Epithelial cell of proximal tubule (primary cell): ENCODE results near the gene SLC35B2. TPM values are rescaled to one million over a fixed set of nuclear protein-coding genes. Genes with fewer than 3 reads are reported as not detected.

Source experiments
- DNase-seq: peaks from one replicate; pipeline ENCODE4 v3.0.0-alpha.2; 2011; ENCODE audit warnings: low read depth
- H3K4me3 ChIP-seq: 2 replicates; pipeline ENCODE4 v1.5.1; 2011; ENCODE audit warnings: low read depth, mild to moderate bottlenecking, low read length
- CTCF ChIP-seq: conservative IDR thresholded peaks from 2 replicates; pipeline ENCODE4 v1.5.1; 2012; ENCODE audit warnings: low read depth, mild to moderate bottlenecking, low read length
- total RNA-seq: library from RNA; depleted of rRNA; stranded (reverse); fragments of >200 nt; gene quantifications from 2 replicates; pipeline ENCODE4 v1.2.3, GENCODE V29; 2015

SLC35B2 gene
- total RNA-seq, 1 donor from 2014 or later = 70.9 TPM

GRCh38 chr6:44262467-44263353 is 5.4 kb upstream of the SLC35B2 start:
- TF ChIP-seq CTCF = no peak
- H3K4me3 ChIP-seq = peak overlapping the region; percentile 93
- no peak for DNase-seq

GRCh38 chr6:44261581-44261980 is 4.3 kb upstream of the SLC35B2 start:
- no peak overlapping the region for H3K4me3 ChIP-seq
- DNase-seq = no peak
- TF ChIP-seq CTCF = no peak

- TF ChIP-seq CTCF = no peak
- no peak overlapping the region for H3K4me3 ChIP-seq
- DNase-seq = no peak
Observed at GRCh38 chr6:44260451-44261297, 3.3 kb upstream of the SLC35B2 start.

- DNase-seq = no peak
- no peak overlapping the region for H3K4me3 ChIP-seq
- TF ChIP-seq CTCF = no peak
Observed at GRCh38 chr6:44260011-44260410, 2.7 kb upstream of the SLC35B2 start.

GRCh38 chr6:44258921-44259320 is 1.6 kb upstream of the SLC35B2 start:
- no peak overlapping the region for H3K4me3 ChIP-seq
- TF ChIP-seq CTCF = no peak
- no peak for DNase-seq

GRCh38 chr6:44258325-44258863 is 1.1 kb upstream of the SLC35B2 start:
- no peak overlapping the region for H3K4me3 ChIP-seq
- no peak for TF ChIP-seq CTCF
- no peak for DNase-seq
